ENCODE results near the gene PRCD.

The PRCD gene

GRCh38 chr17:76549215-76549518 is 9.3 kb downstream of the PRCD start:
- Histone ChIP-seq H3K27ac (ENCODE audit: low read length) (no peak overlapping the region), H3K9ac (ENCODE audit: low read depth, low read length) (no peak overlapping the region), H4K20me1 (ENCODE audit: insufficient read depth, low read length) (no peaks in the 10 kb centered on the region; the same call in 1 of the 2 replicates), H3K79me2 (ENCODE audit: insufficient read depth, low read length) (no peaks in the 10 kb centered on the region), H2AFZ (ENCODE audit: low read depth, low read length) (no peak overlapping the region), H3K36me3 (ENCODE audit: insufficient read depth, low read length) (no peaks in the 10 kb centered on the region), H3K4me1 (ENCODE audit: insufficient read depth, low read length) (peaks cover 11% of the 10 kb centered on the region), H3K4me3 (ENCODE audit: low read depth in 1 of 2, low read length in 2 of 2) (no peak overlapping the region), H3K27me3 (ENCODE audit: insufficient read depth, low read length, poor library complexity) (no peaks in the 10 kb centered on the region), H3K4me2 (ENCODE audit: insufficient read depth, low read length) (no peak overlapping the region), H3K9me3 (ENCODE audit: insufficient read depth, low read length, severe bottlenecking) (no peaks in the 10 kb centered on the region)
- TF ChIP-seq CTCF (IDR thresholded peaks at IDR 0.05; ENCODE audit: borderline replicate concordance, extremely low read depth, low read length, poor library complexity, severe bottlenecking), result no peak
- TF ChIP-seq EZH2 (IDR thresholded peaks at IDR 0.05; ENCODE audit: borderline replicate concordance, low read depth, low read length, severe bottlenecking), result no peak
- no peak for DNase-seq
- ATAC-seq (ENCODE audit: insufficient read depth, low read depth), result no peak

GRCh38 chr17:76549539-76549938 is 9.7 kb downstream of the PRCD start:
- H3K27ac ChIP-seq (ENCODE audit: low read length), result no peak overlapping the region
- H3K4me2 ChIP-seq (ENCODE audit: insufficient read depth, low read length), result no peak overlapping the region
- TF ChIP-seq CTCF (IDR thresholded peaks at IDR 0.05; ENCODE audit: borderline replicate concordance, extremely low read depth, low read length, poor library complexity, severe bottlenecking), result no peak
- TF ChIP-seq EZH2 (IDR thresholded peaks at IDR 0.05; ENCODE audit: borderline replicate concordance, low read depth, low read length, severe bottlenecking), result no peak
- ATAC-seq (ENCODE audit: insufficient read depth, low read depth), result no peak
- no peak overlapping the region for H3K4me3 ChIP-seq (ENCODE audit: low read depth in 1 of 2, low read length in 2 of 2)
- no peaks in the 10 kb centered on the region for H3K79me2 ChIP-seq (ENCODE audit: insufficient read depth, low read length)
- H4K20me1 ChIP-seq (ENCODE audit: insufficient read depth, low read length), result no peaks in the 10 kb centered on the region; the same call in 1 of the 2 replicates
- H3K36me3 ChIP-seq (ENCODE audit: insufficient read depth, low read length), result no peaks in the 10 kb centered on the region
- peaks cover 11% of the 10 kb centered on the region for H3K4me1 ChIP-seq (ENCODE audit: insufficient read depth, low read length)
- no peak for DNase-seq
- H3K9me3 ChIP-seq (ENCODE audit: insufficient read depth, low read length, severe bottlenecking), result no peaks in the 10 kb centered on the region
- no peak overlapping the region for H2AFZ ChIP-seq (ENCODE audit: low read depth, low read length)
- no peak overlapping the region for H3K9ac ChIP-seq (ENCODE audit: low read depth, low read length)
- H3K27me3 ChIP-seq (ENCODE audit: insufficient read depth, low read length, poor library complexity), result no peaks in the 10 kb centered on the region

- Histone ChIP-seq H2AFZ (ENCODE audit: low read depth, low read length) (no peak overlapping the region), H3K79me2 (ENCODE audit: insufficient read depth, low read length) (no peaks in the 10 kb centered on the region), H4K20me1 (ENCODE audit: insufficient read depth, low read length) (no peaks in the 10 kb centered on the region; the same call in 1 of the 2 replicates), H3K4me3 (ENCODE audit: low read depth in 1 of 2, low read length in 2 of 2) (no peak overlapping the region), H3K4me2 (ENCODE audit: insufficient read depth, low read length) (no peak overlapping the region), H3K27ac (ENCODE audit: low read length) (no peak overlapping the region), H3K36me3 (ENCODE audit: insufficient read depth, low read length) (no peaks in the 10 kb centered on the region), H3K9ac (ENCODE audit: low read depth, low read length) (no peak overlapping the region), H3K27me3 (ENCODE audit: insufficient read depth, low read length, poor library complexity) (no peaks in the 10 kb centered on the region), H3K9me3 (ENCODE audit: insufficient read depth, low read length, severe bottlenecking) (no peaks in the 10 kb centered on the region), H3K4me1 (ENCODE audit: insufficient read depth, low read length) (peaks cover 11% of the 10 kb centered on the region)
- ATAC-seq (ENCODE audit: insufficient read depth, low read depth) (no peak), DNase-seq (no peak)
- no peak for TF ChIP-seq EZH2 (IDR thresholded peaks at IDR 0.05; ENCODE audit: borderline replicate concordance, low read depth, low read length, severe bottlenecking)
- TF ChIP-seq CTCF (IDR thresholded peaks at IDR 0.05; ENCODE audit: borderline replicate concordance, extremely low read depth, low read length, poor library complexity, severe bottlenecking), result no peak
Measured at GRCh38 chr17:76550712-76551615, 11.1 kb downstream of the PRCD start.

All from DND-41 (cell line).